Calu3 (cell line): Measurements from ENCODE around the gene CD79A. TPM values are rescaled to one million over a fixed set of nuclear protein-coding genes. Genes with fewer than 3 reads are reported as not detected.

Source experiments
- BruUV-seq: library from RNA; stranded (reverse); fragments of 400-500 nt; replicated peaks from 2 replicates; lab custom pipeline; 2021; lab: Mats Ljungman, UMichigan
- CTCF ChIA-PET: fragments of 300-600 bp; sonication (Branson Sonifier 250); formaldehyde crosslinking; loops from one replicate; lab custom pipeline; 2022; ENCODE audit warnings: antibody characterized with exemption; lab: Charles Lee
- DNase-seq: peaks from one replicate; pipeline ENCODE4 v3.0.0; 2022
- H3K27ac Mint-ChIP-seq: one replicate; pipeline ENCODE4 v1.8.0; 2022; ENCODE audit warnings: mixed read lengths; ENCODE audit not compliant: unreplicated experiment
- H3K27me3 Mint-ChIP-seq: one replicate; pipeline ENCODE4 v1.8.0; 2022; ENCODE audit warnings: mixed read lengths; ENCODE audit not compliant: unreplicated experiment
- H3K36me3 Mint-ChIP-seq: one replicate; pipeline ENCODE4 v1.8.0; 2022; ENCODE audit warnings: mild to moderate bottlenecking, moderate library complexity, mixed read lengths; ENCODE audit not compliant: insufficient read depth, unreplicated experiment
- H3K4me1 Mint-ChIP-seq: one replicate; pipeline ENCODE4 v1.8.0; 2022; ENCODE audit warnings: mild to moderate bottlenecking, low read depth, mixed read lengths; ENCODE audit not compliant: unreplicated experiment
- H3K4me3 Mint-ChIP-seq: one replicate; pipeline ENCODE4 v1.8.0; 2022; ENCODE audit warnings: mild to moderate bottlenecking, low read depth, moderate library complexity, mixed read lengths; ENCODE audit not compliant: unreplicated experiment
- H3K9me3 Mint-ChIP-seq: one replicate; pipeline ENCODE4 v1.8.0; 2022; ENCODE audit warnings: low read depth, mixed read lengths; ENCODE audit not compliant: unreplicated experiment
- CTCF ChIP-seq: fragments of 200-600 bp; IDR thresholded peaks from one replicate; pipeline ENCODE4 v1.8.0; 2022; ENCODE audit warnings: antibody characterized with exemption; ENCODE audit not compliant: unreplicated experiment
- intact Hi-C: fragments of 100-400 bp; cut with micrococcal nuclease; formaldehyde crosslinking; loops from one replicate; pipeline ENCODE4 v1.10.0; 2022; ENCODE audit not compliant: unreplicated experiment
- total RNA-seq: library from RNA; stranded (reverse); gene quantifications from 2 replicates; pipeline ENCODE4 v1.2.3, GENCODE V29; 2022

The CD79A gene
- total RNA-seq, 1 experiment from 2014 or later = 0.45 TPM

GRCh38 chr19:41882568-41883462, 5.7 kb downstream of the CD79A start, which contains the start of gene ARHGEF1:
ARHGEF1 (plus strand) TSS chr19:41883184; CDS start chr19:41888083, 4,899 bp downstream.
- Mint-ChIP-seq H3K4me3 (peak within 1 kb of the TSS; percentile 73), H3K9me3 (no peaks in the 10 kb centered on the region), H3K27me3 (peaks cover 16% of the 10 kb centered on the region), H3K4me1 (peaks cover 41% of the 10 kb centered on the region), H3K36me3 (peaks cover 45% of the 10 kb centered on the region), H3K27ac (peak within 1 kb of the TSS; percentile 73)
- CTCF ChIA-PET = interaction anchor here (0.7 to 2.8 kb wide), 2 partner anchors 9 to 44 kb away, joined by 4 to 12 read pairs; no protein-coding TSS in a partner anchor
- peak; percentile 56 for DNase-seq
- no peak for TF ChIP-seq CTCF
- intact Hi-C loops = no loop called here
- no TSS peak for BruUV-seq

- BruUV-seq = no TSS peak
- Mint-ChIP-seq H3K9me3 (no peaks in the 10 kb centered on the region), H3K27ac (peak overlapping the region; percentile 73), H3K4me1 (peaks cover 47% of the 10 kb centered on the region), H3K27me3 (peaks cover 16% of the 10 kb centered on the region), H3K36me3 (peaks cover 50% of the 10 kb centered on the region), H3K4me3 (peak overlapping the region; percentile 73)
- TF ChIP-seq CTCF = no peak
- CTCF ChIA-PET = interaction anchor here (0.7 to 2.8 kb wide), 2 partner anchors 10 to 44 kb away, joined by 4 to 12 read pairs; no protein-coding TSS in a partner anchor
- intact Hi-C loops = no loop called here
- DNase-seq = no peak
Observed at GRCh38 chr19:41883463-41883820, 6.4 kb downstream of the CD79A start.

- intact Hi-C loops = no loop called here
- TSS peak; percentile 26 for BruUV-seq
Observed at GRCh38 chr19:41883821-41884733, 7.0 kb downstream of the CD79A start.

More at GRCh38 chr19:41883821-41884733, 7.0 kb downstream of the CD79A start:
- Mint-ChIP-seq H3K27ac (peak overlapping the region; percentile 73), H3K9me3 (no peaks in the 10 kb centered on the region), H3K4me1 (peaks cover 53% of the 10 kb centered on the region), H3K4me3 (peak overlapping the region; percentile 73), H3K36me3 (peaks cover 50% of the 10 kb centered on the region), H3K27me3 (peaks cover 16% of the 10 kb centered on the region)
- no peak for TF ChIP-seq CTCF
- DNase-seq = peak; percentile 98
- CTCF ChIA-PET = interaction anchor here (0.6 to 2.8 kb wide), 7 partner anchors 11 to 258 kb away, joined by 3 to 12 read pairs (median 4); partner anchors contain the start of gene ZNF574
